Measurements from ENCODE around the gene BCL2. TPM values are rescaled to one million over a fixed set of nuclear protein-coding genes. Genes with fewer than 3 reads are reported as not detected.
A peak's percentile ranks its signal among the peaks of the same experiment; 100 is the strongest.

Gene BCL2
- total and polyA plus RNA-seq, 2 donors from 2014 or later = 6.0 to 39.2 TPM

GRCh38 chr18:63095768-63096167 lies 223.8 kb downstream of the BCL2 start:
- no peaks in the 10 kb centered on the region for H3K27me3 ChIP-seq (ENCODE audit: control insufficient read depth, insufficient read depth, low read length)

DNA sequence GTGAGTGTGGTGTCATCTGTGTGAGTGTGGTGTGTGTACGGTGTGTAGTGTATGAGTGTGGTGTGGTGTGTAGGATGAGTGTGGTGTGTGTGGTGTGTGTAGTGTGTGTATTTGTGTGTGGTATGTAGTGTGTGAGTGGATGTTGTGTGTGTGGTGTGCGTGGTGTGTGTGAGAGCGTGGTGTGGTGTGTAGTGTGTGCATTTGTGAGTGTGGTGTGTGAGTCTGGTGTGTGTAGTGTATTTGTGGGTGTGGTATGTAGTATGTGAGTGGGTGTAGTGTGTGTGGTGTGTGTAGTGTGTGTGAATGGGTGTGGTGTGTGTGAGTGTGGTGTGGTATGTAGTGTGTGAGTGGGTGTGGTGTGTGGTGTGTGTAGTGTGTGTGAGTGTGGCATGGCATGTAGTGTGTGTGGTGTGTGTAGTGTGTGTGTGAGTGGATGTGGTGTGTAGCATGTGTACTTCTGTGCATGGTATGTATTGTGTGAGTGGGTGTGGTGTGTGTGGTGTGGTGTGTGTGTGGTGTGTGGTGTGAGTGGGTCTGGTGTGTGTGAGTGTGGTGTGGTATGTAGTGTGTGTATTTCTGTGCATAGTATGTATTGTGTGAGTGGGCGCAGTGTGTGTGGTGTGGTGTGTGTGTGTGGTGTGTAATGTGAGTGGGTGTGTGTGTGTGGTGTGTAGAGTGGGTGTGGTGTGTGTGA lies 227.8 kb downstream of the BCL2 start:
- H3K9ac ChIP-seq (ENCODE audit: low read length in 3 of 3) = no peak overlapping the region
- FAIRE-seq (no peak), DNase-seq (peak in 1 of 5 donors; percentile 7)
- H3K36me3 ChIP-seq (ENCODE audit: control insufficient read depth in 2 of 3, insufficient read depth in 3 of 3, low read length in 3 of 3) = no peaks in the 10 kb centered on the region
- no peak overlapping the region for H3K4me3 ChIP-seq (ENCODE audit: low read length in 3 of 3)
- H3K9me3 ChIP-seq (ENCODE audit: control insufficient read depth in 2 of 3, insufficient read depth in 1 of 3, low read length in 3 of 3) = no peaks in the 10 kb centered on the region
- intact Hi-C loops (cut with DNase I) = no loop called here
- no peak overlapping the region for H3K27ac ChIP-seq (ENCODE audit: low read depth in 2 of 2, low read length in 2 of 2)
- H3K27me3 ChIP-seq (ENCODE audit: control insufficient read depth, insufficient read depth, low read length) = no peaks in the 10 kb centered on the region
- no peaks in the 10 kb centered on the region for H3K4me1 ChIP-seq (ENCODE audit: control insufficient read depth in 2 of 3, insufficient read depth in 2 of 3, low read depth in 1 of 3, low read length in 3 of 3)
- no peak for TF ChIP-seq CTCF (IDR thresholded peaks at IDR 0.05; ENCODE audit: borderline replicate concordance, extremely low read depth, insufficient read depth)

More at GRCh38 chr18:63095768-63096167, 223.8 kb downstream of the BCL2 start:
- Histone ChIP-seq H3K36me3 (ENCODE audit: control insufficient read depth in 2 of 3, insufficient read depth in 3 of 3, low read length in 3 of 3) (no peaks in the 10 kb centered on the region), H3K27ac (ENCODE audit: low read depth in 2 of 2, low read length in 2 of 2) (no peak overlapping the region), H3K9me3 (ENCODE audit: control insufficient read depth in 2 of 3, insufficient read depth in 1 of 3, low read length in 3 of 3) (no peaks in the 10 kb centered on the region), H3K9ac (ENCODE audit: low read length in 3 of 3) (no peak overlapping the region), H3K4me3 (ENCODE audit: low read length in 3 of 3) (no peak overlapping the region), H3K4me1 (ENCODE audit: control insufficient read depth in 2 of 3, insufficient read depth in 2 of 3, low read depth in 1 of 3, low read length in 3 of 3) (peaks cover 0 to 10% (median 0%) of the 10 kb centered on the region in 3 donors)
- DNase-seq (peak in 2 of 5 donors; percentile 56 to 70), FAIRE-seq (no peak)
- TF ChIP-seq CTCF (IDR thresholded peaks at IDR 0.05; ENCODE audit: borderline replicate concordance, extremely low read depth, insufficient read depth) = no peak
- intact Hi-C loops (cut with DNase I) = no loop called here

- no peak for FAIRE-seq
- DNase-seq = no peak
- Histone ChIP-seq H3K4me3 (ENCODE audit: low read length in 3 of 3) (no peak overlapping the region), H3K27ac (ENCODE audit: low read depth in 2 of 2, low read length in 2 of 2) (no peak overlapping the region), H3K9ac (ENCODE audit: low read length in 3 of 3) (no peak overlapping the region), H3K9me3 (ENCODE audit: control insufficient read depth in 2 of 3, insufficient read depth in 1 of 3, low read length in 3 of 3) (no peaks in the 10 kb centered on the region), H3K27me3 (ENCODE audit: control insufficient read depth, insufficient read depth, low read length) (no peaks in the 10 kb centered on the region), H3K4me1 (ENCODE audit: control insufficient read depth in 2 of 3, insufficient read depth in 2 of 3, low read depth in 1 of 3, low read length in 3 of 3) (no peaks in the 10 kb centered on the region), H3K36me3 (ENCODE audit: control insufficient read depth in 2 of 3, insufficient read depth in 3 of 3, low read length in 3 of 3) (no peaks in the 10 kb centered on the region)
- intact Hi-C loops (cut with DNase I) = no loop called here
- TF ChIP-seq CTCF (IDR thresholded peaks at IDR 0.05; ENCODE audit: borderline replicate concordance, extremely low read depth, insufficient read depth) = no peak
Observed at GRCh38 chr18:63090334-63090733, 229.2 kb downstream of the BCL2 start.
